ENCODE measurements around the gene ERFL.

- TF ChIP-seq CTCF (conservative IDR thresholded peaks at IDR 0.05; ENCODE audit: low read depth, low read length) = no peak
- no peak for TF ChIP-seq POLR2A (IDR thresholded peaks at IDR 0.05; ENCODE audit: low read depth, low read length)
- no peak for TF ChIP-seq SMC3 (IDR thresholded peaks at IDR 0.05; ENCODE audit: low read depth, low read length)
- no peak for TF ChIP-seq RCOR1 (IDR thresholded peaks at IDR 0.05; ENCODE audit: insufficient replicate concordance, low read length)
These were observed at the start of gene ERFL for GRCh38 chr19:41928221-41928683.

All from IMR-90 (cell line).